HG03520 (cell line): ENCODE data around the gene MIPEP.

Source experiments
- ATAC-seq: cut with Tn5 transposase; IDR thresholded peaks from one replicate; pipeline ENCODE4 v1.9.1; 2021; ENCODE audit warnings: mild to moderate bottlenecking, moderate library complexity; ENCODE audit not compliant: unreplicated experiment

MIPEP gene

DNA sequence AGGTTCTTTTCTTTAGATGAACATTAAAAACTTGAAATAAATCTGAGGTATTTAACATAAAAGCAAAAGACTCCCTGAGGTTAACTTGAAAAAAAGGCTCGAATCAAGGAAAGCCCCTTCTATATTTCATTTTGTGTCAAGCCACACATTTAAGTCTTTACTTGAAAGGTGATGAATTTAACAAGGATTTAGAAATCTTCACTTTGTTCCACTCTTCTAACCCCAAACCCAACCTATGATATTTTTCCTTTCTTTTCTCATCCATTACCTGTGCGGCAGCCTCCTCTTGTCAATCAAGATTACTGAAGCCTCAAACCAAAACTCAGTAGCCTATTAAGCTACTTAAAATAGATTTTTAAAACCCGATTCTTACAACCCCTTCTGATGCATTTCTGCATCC lies 33.8 kb downstream of the MIPEP start:
- ATAC-seq: no peak

DNA sequence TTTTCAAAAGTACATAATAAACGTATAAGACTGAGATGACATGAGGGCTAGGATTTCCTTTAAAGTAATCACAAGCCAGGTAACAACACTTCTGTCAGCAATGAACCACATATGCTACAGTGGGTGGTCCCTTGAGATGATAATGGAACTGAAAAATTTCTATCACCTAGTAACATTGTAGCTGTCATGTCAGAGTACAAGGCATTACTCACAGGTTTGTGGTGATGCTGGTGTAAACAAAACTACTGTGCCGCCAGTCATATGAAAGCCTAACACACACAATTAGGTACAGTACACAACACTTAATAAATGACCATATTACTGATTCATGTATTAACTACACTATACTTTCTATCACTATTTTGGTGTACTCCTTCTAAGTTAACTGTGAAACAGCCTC lies 36.8 kb downstream of the MIPEP start:
- no peak for ATAC-seq

DNA sequence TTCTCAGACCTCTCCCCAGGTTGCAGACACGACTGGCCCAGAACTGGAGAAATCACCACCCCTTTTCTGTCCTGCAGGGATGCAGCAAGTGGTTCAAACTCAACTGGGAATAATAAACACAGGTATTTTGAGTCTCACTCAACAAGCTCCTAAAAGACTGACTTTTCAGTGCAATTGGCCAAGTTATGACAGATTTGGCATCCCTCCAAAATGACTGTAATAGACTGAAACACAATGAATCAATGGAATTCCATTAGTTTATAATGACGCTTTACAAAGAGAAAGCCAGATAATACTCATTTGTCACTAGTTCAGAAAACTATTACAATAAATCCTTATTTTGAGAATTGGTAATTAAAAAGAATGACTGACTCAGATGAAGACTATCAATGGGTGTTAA lies 38.1 kb downstream of the MIPEP start:
- no peak for ATAC-seq

DNA sequence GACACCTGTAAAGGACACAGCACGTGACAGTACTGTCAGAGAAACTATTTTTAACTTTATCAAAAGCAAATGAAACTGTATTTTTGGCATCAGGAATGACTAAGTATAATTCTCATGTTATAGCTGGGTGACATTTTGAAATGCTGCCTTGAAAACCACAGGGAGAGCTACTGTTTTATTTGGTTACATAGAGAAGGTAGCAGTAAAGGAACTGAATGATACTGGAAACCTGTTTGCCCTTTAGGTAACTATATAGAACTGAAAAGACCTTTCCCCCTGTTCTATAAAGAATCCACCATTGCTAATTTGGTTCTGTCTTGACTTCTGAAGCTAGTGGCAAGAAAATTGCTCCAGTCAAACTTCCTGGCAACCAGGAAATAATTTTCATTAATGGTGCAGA lies 39.1 kb downstream of the MIPEP start:
- ATAC-seq: no peak

DNA sequence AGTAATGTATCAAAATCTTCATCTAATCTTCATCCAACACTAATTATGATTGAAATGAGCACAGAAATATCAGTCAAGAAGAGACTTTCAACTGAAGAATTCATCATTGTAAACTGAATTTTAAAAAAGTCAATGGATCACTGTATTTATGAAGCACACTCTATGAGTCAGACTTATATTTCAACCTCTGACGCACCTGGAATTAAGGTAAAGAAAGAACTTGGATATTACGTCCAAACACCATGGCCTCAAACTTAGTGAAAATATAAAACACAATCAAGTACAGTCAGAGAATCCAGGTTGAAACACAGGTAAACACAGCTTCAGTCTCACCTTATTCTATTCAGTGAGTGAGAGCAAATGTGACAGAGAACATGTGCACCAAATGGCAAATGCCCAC lies 39.5 kb downstream of the MIPEP start:
- no peak for ATAC-seq

DNA sequence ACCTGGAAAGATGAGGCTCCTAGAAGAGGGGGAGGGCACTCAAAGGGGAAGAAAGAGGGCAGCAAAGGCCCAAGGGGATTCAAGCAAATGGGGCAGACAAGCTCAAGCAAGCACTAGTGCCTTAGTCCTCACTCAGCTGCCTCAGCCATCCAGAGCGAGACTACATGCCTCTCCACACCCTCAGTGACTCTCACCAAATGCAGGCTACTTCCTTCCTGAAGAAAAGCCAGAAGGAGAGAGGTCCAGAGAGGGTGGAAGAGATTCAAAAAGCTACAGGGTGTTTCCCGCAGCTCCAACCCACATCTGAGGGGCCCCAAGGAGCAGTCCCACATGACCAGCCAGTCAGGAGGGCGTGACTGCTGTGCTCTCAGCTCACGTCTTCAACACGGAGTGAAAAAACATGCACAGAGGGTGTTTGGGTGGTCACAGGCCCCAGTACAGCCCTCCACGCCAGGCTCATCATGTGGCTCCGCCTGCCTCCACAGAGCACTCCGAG lies 40.5 kb downstream of the MIPEP start:
- ATAC-seq: no peak

DNA sequence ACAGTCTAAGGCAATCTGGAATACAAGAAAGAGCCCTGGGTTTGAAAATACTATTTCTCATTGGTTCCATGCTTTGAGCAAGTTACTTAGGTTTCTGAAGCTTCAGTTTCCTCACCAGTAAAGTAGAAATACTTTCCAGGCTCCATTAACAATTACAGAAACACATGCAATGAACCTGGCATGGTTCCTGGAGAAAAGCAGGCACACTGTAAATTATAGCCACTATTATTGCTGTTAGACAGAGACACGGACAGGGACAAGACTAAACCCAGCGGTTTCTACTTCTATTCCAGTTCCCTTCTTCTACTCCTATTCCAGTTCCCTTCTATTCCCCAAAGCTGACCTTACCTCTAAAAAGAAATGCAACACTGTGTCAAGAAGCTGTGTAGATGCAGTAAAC lies 41.2 kb downstream of the MIPEP start:
- ATAC-seq: no peak

DNA sequence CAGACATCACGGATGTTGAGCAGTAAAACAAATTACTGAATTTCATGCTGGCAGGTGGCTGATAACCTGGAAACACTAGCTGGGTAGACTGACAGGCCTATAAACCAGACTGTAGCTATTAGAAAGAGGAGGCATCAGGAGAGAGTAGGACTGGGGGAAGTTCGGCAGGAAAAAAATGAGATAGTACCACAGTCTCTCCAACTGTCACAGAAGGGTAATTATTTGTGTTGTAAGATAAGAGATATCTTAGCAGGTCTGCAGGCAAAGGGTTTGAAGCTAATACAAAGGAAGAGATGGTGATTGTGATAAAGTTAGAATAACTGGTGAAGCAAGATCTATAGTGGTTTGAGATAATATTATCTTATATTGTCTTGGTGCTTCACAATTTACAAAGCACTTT lies 41.7 kb downstream of the MIPEP start:
- no peak for ATAC-seq

DNA sequence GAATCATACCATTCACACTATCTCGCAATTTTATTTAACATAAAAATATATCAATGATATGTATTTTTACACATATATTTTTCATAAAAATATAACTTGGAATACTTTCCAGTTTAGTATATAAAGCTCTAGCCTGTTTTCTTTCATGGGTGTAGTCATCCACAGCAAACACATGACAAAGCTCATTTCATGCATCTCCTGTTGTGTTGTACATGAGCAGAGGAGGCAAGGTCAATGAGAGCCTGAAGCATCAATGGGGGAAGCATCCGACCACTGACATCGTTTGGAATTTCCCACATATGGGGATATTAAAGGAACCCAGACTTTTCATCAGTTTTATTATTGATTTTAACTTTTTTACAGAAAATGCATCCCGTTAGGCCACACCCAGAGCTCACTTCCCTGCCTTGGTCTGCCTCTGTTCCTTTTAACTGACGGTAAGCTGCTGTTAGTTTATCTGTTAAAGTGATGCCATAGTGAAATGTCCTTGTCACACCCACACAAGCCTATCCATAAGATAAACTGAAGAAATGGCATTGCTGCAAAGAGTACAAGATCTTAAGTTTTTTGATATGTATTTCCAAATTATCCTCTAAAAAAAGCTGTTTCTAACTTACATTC lies 44.0 kb downstream of the MIPEP start:
- no peak for ATAC-seq

DNA sequence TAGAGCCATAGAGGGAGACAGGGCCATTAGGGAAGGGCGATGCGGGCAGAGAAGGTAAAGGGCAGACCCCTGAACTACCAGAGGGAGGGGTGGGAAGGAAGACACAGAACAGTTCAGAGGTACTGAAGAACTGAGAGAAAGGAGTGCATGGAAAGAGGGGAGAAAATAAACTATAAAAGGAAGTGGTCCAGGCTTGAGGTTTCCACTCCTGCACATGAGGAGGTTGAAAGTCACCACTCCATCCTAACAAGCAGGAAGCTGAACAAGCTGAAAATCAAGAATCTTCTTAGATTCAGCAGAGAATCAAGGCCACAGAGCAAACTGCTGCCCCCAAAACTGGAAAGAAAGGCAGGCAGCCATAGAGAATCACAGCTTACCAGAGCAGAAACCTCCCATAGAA lies 45.1 kb downstream of the MIPEP start:
- no peak for ATAC-seq

DNA sequence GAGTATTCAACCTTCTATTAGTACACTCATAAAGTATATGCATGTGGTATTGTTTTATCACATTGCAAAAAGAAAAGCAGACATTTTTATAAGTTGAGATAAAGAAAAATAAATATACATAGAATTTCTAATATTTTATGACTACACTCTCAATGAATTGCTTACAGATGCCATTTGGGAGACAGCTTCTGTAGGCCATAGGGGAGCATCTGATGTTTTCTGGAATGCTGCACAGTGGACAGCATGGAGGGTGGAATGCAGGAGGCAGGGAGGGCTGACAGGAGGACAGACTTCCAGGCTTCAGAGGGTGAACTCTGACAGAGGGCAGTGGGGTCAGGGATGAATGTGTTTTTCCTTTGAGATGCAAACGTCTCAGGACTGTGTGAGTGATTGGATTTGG lies 45.8 kb downstream of the MIPEP start:
- no peak for ATAC-seq

DNA sequence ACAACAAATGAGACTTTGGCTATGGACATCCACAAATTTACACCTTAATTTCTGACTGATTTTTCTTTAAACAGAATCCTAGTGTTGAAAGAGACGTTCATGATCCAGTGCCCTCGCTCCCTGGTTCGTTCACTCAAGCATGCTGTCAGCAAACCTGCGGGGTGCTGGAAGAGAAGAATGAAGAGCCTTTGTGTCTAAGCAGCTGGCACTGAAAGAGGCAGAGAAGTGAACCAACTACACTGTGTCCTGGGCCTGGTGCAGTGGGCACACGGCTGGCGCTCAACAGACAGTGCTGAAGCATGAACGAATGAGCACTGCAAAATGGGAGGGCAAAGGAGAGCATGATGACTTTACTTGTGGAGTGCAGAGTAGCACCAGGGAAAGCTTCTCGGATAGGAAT lies 46.8 kb downstream of the MIPEP start:
- no peak for ATAC-seq

DNA sequence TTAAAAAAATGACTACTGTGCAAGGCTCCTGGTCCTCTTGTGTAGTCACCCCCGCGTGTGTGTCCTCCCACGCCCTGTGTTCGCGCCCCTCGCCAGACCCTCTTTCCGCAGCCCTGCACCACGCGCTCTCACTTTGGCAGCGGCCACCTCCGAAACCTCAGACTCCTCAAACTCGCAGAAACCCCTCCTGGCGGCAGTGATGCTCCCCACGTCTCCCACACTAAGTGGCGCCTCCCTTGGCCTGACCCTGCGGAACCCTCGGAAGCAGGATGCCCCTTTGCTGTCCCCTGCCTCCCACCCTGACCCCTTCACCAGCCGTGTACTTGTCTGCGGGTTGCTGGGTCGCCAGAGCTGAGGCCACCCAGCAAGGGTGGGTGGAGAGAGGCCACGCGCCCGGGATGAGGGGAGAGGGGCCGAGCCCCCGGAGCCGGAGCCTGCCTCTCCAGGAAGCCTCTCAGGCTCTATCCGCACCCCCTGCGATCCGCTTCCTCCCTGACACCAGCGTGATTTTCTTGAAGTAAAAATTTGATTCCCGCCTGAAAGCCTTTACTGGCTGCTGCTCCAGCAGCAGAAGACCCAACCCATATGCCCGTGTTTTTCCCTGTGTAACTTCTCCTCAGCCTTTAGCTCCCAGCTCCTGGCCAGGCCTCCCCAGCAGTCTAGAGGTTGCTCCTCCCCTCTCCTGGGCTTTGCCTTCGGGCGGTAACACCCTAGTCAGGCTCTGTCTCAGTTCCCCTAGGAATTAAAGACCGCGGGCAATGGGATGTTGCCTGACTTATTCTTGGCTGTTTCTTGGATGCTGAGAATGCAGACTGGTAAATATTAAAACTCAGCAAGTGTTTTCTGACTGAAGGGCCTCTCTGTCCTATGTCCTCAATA lies 55.2 kb downstream of the MIPEP start:
- ATAC-seq: no peak

DNA sequence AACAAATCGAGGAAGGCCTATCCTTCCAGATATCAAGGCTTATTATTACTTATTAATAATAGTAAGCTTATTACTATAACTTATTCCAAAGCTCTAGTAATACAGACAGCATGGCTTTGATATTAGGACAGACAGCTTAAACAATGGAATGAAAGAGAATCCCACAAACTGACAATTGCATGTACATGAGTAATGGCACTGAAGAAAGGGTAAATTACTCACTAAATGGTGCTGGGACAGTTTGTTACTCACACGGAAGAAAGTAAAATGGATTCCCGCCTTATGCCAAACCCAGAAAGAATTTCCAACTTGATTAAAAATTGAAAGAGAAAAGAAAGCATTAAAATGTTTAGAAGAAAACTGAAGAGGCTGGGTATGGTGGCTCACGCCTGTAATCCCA lies 60.3 kb downstream of the MIPEP start:
- no peak for ATAC-seq

DNA sequence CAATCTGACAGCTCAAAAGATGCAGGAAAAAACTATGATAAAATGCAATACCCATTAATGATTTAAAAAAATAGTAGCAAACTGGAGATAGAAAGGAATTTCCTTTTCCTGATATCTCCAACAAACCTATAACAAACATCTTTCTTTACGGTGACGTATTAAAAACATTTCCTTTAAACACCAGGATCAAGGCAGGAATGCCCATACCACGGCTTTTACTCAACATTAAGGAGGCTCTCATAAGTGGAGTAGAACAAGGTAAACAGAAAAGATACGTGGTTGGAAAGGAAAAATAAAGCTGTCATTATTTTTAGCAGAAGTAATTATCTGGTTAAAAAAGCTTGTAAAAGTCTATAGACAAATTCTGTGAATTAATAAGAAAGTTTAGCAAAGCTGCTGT lies 61.1 kb downstream of the MIPEP start:
- no peak for ATAC-seq

DNA sequence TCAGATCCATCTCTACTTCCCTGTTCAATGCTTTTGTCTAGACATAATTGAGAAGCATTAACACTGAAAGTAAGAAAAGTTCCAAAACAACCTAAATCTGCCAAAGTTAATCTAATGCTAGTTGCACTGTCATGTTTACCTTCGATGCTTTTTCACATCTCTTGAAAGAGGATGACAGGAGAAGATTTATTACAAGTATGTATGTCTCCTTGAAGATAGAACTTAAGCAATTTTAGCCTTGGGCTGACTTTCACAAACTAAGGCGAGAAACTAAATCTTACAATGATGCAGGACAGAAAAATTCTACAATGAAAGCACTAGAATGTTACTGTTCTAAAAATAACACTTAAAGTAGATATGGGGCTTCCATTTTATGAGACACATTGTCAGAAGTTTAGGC lies 64.0 kb downstream of the MIPEP start:
- ATAC-seq: no peak

DNA sequence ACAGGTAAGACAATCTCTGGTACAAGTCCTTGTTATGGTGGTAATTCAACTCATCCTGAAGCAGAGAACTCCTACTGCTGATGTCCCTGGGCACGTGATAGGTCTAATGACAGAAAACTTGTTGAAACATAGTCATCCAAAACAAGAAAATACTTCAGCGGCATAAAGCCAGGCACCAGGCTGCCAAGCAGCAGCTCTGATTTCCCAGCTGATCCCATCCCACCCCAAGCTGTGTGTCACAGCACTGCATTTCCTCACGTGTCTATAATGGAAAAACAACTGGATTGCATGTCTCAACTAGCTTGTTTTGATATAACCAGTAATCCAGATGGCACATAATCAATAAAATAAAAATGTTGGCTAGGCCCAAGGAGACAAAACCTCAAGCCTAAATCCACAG lies 64.8 kb downstream of the MIPEP start:
- ATAC-seq: no peak

DNA sequence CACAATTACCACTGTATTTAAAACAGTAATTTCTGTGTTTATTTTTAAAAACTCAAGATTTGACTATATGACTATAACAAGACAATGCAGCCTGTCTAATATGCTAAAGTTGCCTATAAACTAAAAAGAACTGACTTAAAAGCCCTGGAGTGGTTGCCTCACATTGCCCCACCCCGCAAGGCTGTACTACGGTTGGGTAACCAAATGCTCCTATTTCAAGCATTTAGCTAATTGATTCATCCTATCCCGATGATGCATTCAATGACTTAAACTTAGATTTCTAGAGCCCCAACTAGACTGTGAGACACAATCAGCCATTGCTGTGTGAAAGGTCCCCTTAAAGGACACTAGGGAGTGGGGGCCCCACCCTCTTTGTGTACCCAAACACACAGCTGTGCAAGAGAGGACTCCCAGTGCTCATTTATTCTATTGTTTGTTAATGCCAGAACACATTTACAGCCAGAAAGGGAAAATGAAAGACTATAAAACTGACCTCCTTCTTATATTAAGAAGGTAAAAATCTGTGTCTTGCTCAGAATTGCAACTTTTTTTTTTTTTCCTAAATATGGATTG lies 66.9 kb downstream of the MIPEP start:
- no peak for ATAC-seq

DNA sequence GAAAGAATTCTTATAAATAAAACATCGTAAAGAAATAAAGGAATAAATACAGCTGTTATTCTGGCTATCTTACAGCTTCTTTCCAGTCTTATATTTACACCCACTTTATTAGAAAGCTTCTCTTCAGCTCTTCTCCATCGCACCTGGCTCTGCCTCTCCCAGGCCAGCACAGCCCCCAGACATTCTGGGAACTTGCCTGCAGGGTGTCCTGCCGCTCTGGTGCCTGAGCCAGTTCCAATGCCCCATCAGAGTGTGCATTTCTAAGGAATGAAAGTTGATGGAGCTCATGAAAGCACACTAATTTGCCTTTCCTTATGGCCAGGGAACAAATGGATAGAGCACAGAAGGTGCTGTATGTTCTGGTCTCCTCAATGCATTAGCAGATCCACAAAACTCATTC lies 68.7 kb downstream of the MIPEP start:
- no peak for ATAC-seq

DNA sequence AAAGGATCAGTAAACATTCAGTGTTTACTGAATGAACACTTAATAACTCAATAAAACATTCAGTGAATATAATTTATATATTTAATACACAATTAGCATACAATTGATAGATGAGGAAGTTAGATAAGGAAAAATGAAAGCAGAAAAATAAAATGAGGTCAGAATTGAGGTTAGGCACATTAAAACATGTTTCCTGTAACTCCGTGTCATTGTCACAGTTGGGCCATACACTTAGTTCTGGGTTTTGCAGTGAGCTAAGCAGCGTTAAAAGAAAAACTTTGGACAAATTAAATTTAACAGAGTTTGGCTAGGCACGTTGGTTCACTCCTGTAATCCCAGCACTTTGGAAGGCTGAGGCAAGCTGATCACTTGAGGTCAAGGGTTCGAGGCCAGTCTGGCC lies 71.4 kb downstream of the MIPEP start:
- ATAC-seq: no peak

DNA sequence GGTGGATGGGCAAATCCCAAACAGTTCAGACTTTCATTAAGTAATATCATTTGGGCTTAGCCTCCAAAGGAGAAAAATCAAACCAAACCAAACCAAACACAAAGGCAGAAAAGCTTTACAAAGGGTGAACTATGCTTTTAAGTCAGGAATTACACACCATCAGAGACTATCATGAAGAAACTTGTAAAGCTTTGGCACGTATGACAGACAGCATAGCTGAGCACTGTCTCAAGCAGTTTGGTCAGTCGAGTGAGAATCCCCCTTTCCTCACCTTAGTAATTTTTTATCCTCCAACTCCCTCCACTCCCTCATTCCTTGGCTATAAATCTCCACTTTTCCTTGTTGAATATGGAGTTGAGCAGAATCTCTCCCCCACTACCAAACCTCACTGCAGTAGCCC lies 72.1 kb downstream of the MIPEP start:
- no peak for ATAC-seq

DNA sequence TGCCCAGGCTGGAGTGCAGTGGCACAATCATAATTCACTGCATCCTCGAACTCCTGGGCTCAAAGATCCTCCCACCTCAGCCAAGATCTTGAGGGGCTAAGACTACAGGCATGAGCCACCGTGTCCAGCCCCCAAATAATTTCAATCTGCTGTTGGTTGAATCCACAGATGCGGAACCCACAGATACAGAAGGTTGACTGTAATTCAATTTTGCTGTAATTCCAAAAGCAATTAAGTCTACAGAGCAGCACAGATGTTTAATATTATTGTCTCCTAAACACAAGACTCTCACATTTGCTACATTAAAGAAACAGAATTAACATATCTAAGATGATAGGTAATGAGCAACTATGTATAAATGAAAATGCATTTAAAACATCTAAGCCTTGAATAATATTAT lies 75.6 kb downstream of the MIPEP start:
- no peak for ATAC-seq
